ENCODE results near the gene F5.

GRCh38 chr1:169588112-169588511 lies 1.8 kb upstream of the F5 start:
- TF ChIP-seq CEBPB (IDR thresholded peaks at IDR 0.05; ENCODE audit: borderline replicate concordance in 1 of 2, low read depth in 2 of 2, low read length in 2 of 2): no peak
- TF ChIP-seq SPI1 (IDR thresholded peaks at IDR 0.05; ENCODE audit: borderline replicate concordance, insufficient read depth, low read depth, low read length): no peak
- no peak for TF ChIP-seq NRF1 (conservative IDR thresholded peaks at IDR 0.05; ENCODE audit: low read depth, low read length)
- TF ChIP-seq JUND (IDR thresholded peaks at IDR 0.05; ENCODE audit: low read depth, low read length): no peak
- no peak for TF ChIP-seq EGR1 (IDR thresholded peaks at IDR 0.05; ENCODE audit: borderline replicate concordance in 1 of 2, low read depth in 2 of 2, low read length in 2 of 2)
- TF ChIP-seq TBL1XR1 (IDR thresholded peaks at IDR 0.05; ENCODE audit: low read depth, low read length): no peak
- TF ChIP-seq SRF (IDR thresholded peaks at IDR 0.05; ENCODE audit: low read depth in 2 of 2, low read length in 2 of 2): no peak
- no peak for TF ChIP-seq POLR2A (IDR thresholded peaks at IDR 0.05; ENCODE audit: low read depth, low read length)
- TF ChIP-seq CTCF (IDR thresholded peaks at IDR 0.05 in 2 of 3, conservative IDR thresholded peaks at IDR 0.05 in 1 of 3; ENCODE audit: control insufficient read depth in 2 of 3, extremely low read depth in 1 of 3, insufficient read depth in 1 of 3, low read depth in 3 of 3, low read length in 3 of 3): no peak
- TF ChIP-seq ZSCAN29 (IDR thresholded peaks at IDR 0.05): no peak
- no peak for TF ChIP-seq CREB1 (IDR thresholded peaks at IDR 0.05; ENCODE audit: low read depth)
- TF ChIP-seq EZH2 (IDR thresholded peaks at IDR 0.05; ENCODE audit: borderline replicate concordance, control insufficient read depth, low read depth, low read length): no peak

Data from GM12878 (cell line).